ENCODE measurements around the gene KBTBD4.

GRCh38 chr11:47564933-47565339 lies 13.8 kb downstream of the KBTBD4 start:
- TF ChIP-seq EZH2 (IDR thresholded peaks at IDR 0.05; ENCODE audit: insufficient read depth, poor library complexity, severe bottlenecking) (no peak), EZH2phosphoT487 (IDR thresholded peaks at IDR 0.05; ENCODE audit: insufficient read depth, low read depth) (no peak)

All from GM23248 (cell line).